H1 (cell line): ENCODE results near the gene ENPP6. TPM values are rescaled to one million over a fixed set of nuclear protein-coding genes. Genes with fewer than 3 reads are reported as not detected.

Source experiments
- ASH2L ChIP-seq: fragments of 200-600, 300-600 bp; sonication (generic); IDR thresholded peaks from one replicate; pipeline ENCODE4 v1.7.1; 2017; ENCODE audit warnings: low read length
- CHD2 ChIP-seq: IDR thresholded peaks from 2 replicates; pipeline ENCODE4 v1.6.1; 2012; ENCODE audit warnings: low read length, improper control_type of control experiment
- CREB1 ChIP-seq: IDR thresholded peaks from 2 replicates; pipeline ENCODE4 v1.6.1; 2012; ENCODE audit warnings: inconsistent platforms
- RFX5 ChIP-seq: IDR thresholded peaks from 2 replicates; pipeline ENCODE4 v1.6.1; 2011; ENCODE audit warnings: low read depth, low read length, improper control_type of control experiment, borderline replicate concordance
- TAF1 ChIP-seq: IDR thresholded peaks from 2 replicates; pipeline ENCODE4 v1.6.1; 2011; ENCODE audit warnings: mild to moderate bottlenecking, low read depth, low read length
- TAF7 ChIP-seq: optimal IDR thresholded peaks from 2 replicates; pipeline ENCODE3; 2011; ENCODE audit warnings: low read depth, mild to moderate bottlenecking, inconsistent platforms, low read length, moderate library complexity, borderline replicate concordance
- polyA plus RNA-seq, 7 experiments: library from polyadenylated mRNA; depleted of rRNA in 3 of 7; stranded (reverse) in 5 of 7; unstranded in 2 of 7; fragments of >200 nt in 5 of 7; fragments of 200-250 nt in 2 of 7; gene quantifications; 1 replicate in 5 of 7; 2 replicates in 1 of 7; 4 replicates in 1 of 7; pipeline versions ENCODE4 v1.2.1 to v1.2.3, GENCODE V29; 2011 to 2013; ENCODE audit warnings: missing spikeins in 2 of 7, mixed read lengths in 2 of 7
- total RNA-seq: library from RNA; stranded (reverse); fragmentation: NEBNext Ultra II Directional; extraction: Animal tissue kit (Norgen Biotek cat#: 25700); gene quantifications from 2 replicates; pipeline ENCODE4 v1.2.1, GENCODE V29; 2021

ENPP6 gene
- total and polyA plus RNA-seq, 2 of the 8 experiments (the other 6 are each of a cell fraction or from before 2014, with no cell fraction given) = 0.11 to 0.20 TPM

DNA sequence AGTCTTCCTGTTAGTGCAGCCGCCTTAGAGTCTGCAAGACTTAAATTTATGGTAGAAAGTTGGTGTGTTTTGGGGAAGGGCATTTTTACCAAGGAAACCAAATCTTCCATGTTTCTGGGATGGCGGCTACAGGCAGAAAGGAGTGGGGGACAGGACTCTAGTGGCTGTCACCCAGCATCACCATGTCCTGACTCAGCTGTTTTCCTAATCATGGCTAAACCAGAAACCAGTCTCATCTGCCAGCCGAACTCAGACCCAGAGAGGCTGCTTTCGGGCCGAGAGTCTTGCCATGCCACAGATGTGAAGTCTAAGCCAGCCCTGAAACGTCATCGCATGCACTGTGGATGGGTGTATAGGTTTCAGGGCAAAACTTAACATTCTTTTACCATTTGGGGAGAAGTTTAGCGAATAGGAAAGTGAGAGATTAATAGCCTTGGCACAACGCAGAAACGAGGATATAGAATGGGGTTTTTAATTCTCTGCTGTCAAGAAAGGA is 109.6 kb downstream of the ENPP6 start (continued):
- no peak for TF ChIP-seq ASH2L
- no peak for TF ChIP-seq RFX5
- TF ChIP-seq TAF7 = no peak
- no peak for TF ChIP-seq CHD2
- no peak for TF ChIP-seq CREB1
- no peak for TF ChIP-seq TAF1
